CD14-positive monocyte (primary cell): ENCODE measurements around the gene AHCYL1. TPM values are rescaled to one million over a fixed set of nuclear protein-coding genes. Genes with fewer than 3 reads are reported as not detected.

Experiments used
- DNase-seq, 3 donors: peaks; one replicate each; pipeline ENCODE4 v3.0.0-alpha.2; 2011 to 2022
- H2AFZ ChIP-seq: 2 replicates; pipeline ENCODE4 v1.6.0; 2012; ENCODE audit warnings: mild to moderate bottlenecking, low read depth, low read length, inconsistent platforms; ENCODE audit not compliant: insufficient read depth, poor library complexity, severe bottlenecking
- H3K27ac ChIP-seq, 2 donors: 1 replicate in 1 of 2; 2 replicates in 1 of 2; pipeline ENCODE4 v1.5.1; 2012 to 2013; ENCODE audit warnings: low read length in 2 of 2, control low read depth in 1 of 2, inconsistent platforms in 1 of 2, low read depth in 1 of 2, mild to moderate bottlenecking in 1 of 2
- H3K27me3 ChIP-seq, 2 donors: one replicate each; pipeline versions ENCODE4 v1.6.0 to v1.6.1; 2011 to 2013; ENCODE audit warnings: low read length in 2 of 2; ENCODE audit not compliant: control insufficient read depth in 2 of 2, insufficient read depth in 2 of 2
- H3K36me3 ChIP-seq, 2 donors: replicated peaks in 1 of 2; 1 replicate in 1 of 2; 2 replicates in 1 of 2; pipeline versions ENCODE4 v1.5.1 to v1.6.1; 2012 to 2013; ENCODE audit warnings: low read length in 2 of 2, control low read depth in 1 of 2, inconsistent platforms in 1 of 2, mild to moderate bottlenecking in 1 of 2; ENCODE audit not compliant: insufficient read depth in 2 of 2, control insufficient read depth in 1 of 2
- H3K4me1 ChIP-seq, 2 donors: 1 replicate in 1 of 2; 2 replicates in 1 of 2; pipeline versions ENCODE4 v1.5.1 to v1.6.1; 2012 to 2013; ENCODE audit warnings: low read length in 2 of 2, control low read depth in 1 of 2, inconsistent platforms in 1 of 2, mild to moderate bottlenecking in 1 of 2, moderate library complexity in 1 of 2; ENCODE audit not compliant: insufficient read depth in 2 of 2, control insufficient read depth in 1 of 2
- H3K4me2 ChIP-seq: replicated peaks from 2 replicates; pipeline ENCODE3; 2012; ENCODE audit warnings: low read length, moderate library complexity, mild to moderate bottlenecking; ENCODE audit not compliant: poor library complexity, severe bottlenecking; ENCODE audit errors: extremely low read depth
- H3K4me3 ChIP-seq, 3 experiments: fragments of 200-600 bp in 1 of 3; sonication (generic) in 1 of 3; replicated peaks in 1 of 3; 1 replicate in 2 of 3; 2 replicates in 1 of 3; pipeline ENCODE4 v1.5.1; 2011 to 2013; ENCODE audit warnings: low read length in 3 of 3, mild to moderate bottlenecking in 3 of 3, control low read depth in 2 of 3, low read depth in 2 of 3, inconsistent platforms in 1 of 3, moderate library complexity in 1 of 3
- H3K79me2 ChIP-seq: 2 replicates; pipeline ENCODE4 v1.6.0; 2012; ENCODE audit warnings: mild to moderate bottlenecking, control low read depth, inconsistent platforms, low read length, moderate library complexity; ENCODE audit not compliant: insufficient read depth
- H3K9ac ChIP-seq: 2 replicates; pipeline ENCODE4 v1.6.0; 2017; ENCODE audit warnings: low read length, mild to moderate bottlenecking; ENCODE audit not compliant: insufficient read depth, poor library complexity, severe bottlenecking
- H3K9me3 ChIP-seq, 2 donors: replicated peaks in 1 of 2; 1 replicate in 1 of 2; 2 replicates in 1 of 2; pipeline versions ENCODE4 v1.5.1 to v1.6.1; 2012 to 2013; ENCODE audit warnings: low read length in 2 of 2, control low read depth in 1 of 2; ENCODE audit not compliant: control insufficient read depth in 1 of 2, insufficient read depth in 1 of 2
- H4K20me1 ChIP-seq: 2 replicates; pipeline ENCODE4 v1.6.0; 2012; ENCODE audit warnings: mild to moderate bottlenecking, low read length, control low read depth, moderate library complexity; ENCODE audit not compliant: insufficient read depth
- H3K27ac Mint-ChIP-seq, 7 donors: one replicate each; pipeline ENCODE4 v1.8.0; 2020; ENCODE audit warnings: mild to moderate bottlenecking in 7 of 7, mixed read lengths in 7 of 7, moderate library complexity in 6 of 7, inconsistent platforms in 2 of 7
- H3K27me3 Mint-ChIP-seq, 3 donors: one replicate each; pipeline ENCODE4 v1.8.0; 2021 to 2022; ENCODE audit warnings: low read depth in 3 of 3, mild to moderate bottlenecking in 3 of 3, mixed read lengths in 3 of 3, moderate library complexity in 3 of 3, inconsistent platforms in 1 of 3
- H3K36me3 Mint-ChIP-seq, 2 donors: one replicate each; pipeline ENCODE4 v1.8.0; 2020; ENCODE audit warnings: mixed read lengths in 2 of 2, inconsistent platforms in 1 of 2, mild to moderate bottlenecking in 1 of 2
- H3K4me1 Mint-ChIP-seq: one replicate; pipeline ENCODE4 v1.8.0; 2020; ENCODE audit warnings: mild to moderate bottlenecking, mixed read lengths
- H3K4me3 Mint-ChIP-seq, 2 donors: one replicate each; pipeline ENCODE4 v1.8.0; 2020; ENCODE audit warnings: mild to moderate bottlenecking in 2 of 2, mixed read lengths in 2 of 2, moderate library complexity in 1 of 2
- H3K9me3 Mint-ChIP-seq, 7 donors: one replicate each; pipeline ENCODE4 v1.8.0; 2020 to 2022; ENCODE audit warnings: mixed read lengths in 7 of 7, mild to moderate bottlenecking in 6 of 7, moderate library complexity in 6 of 7, inconsistent platforms in 2 of 7
- CTCF ChIP-seq: fragments of 200-600 bp; IDR thresholded peaks from one replicate; pipeline ENCODE4 v1.8.0; 2022; ENCODE audit warnings: antibody characterized with exemption, mild to moderate bottlenecking
- WGBS: methylation state at CpG from one replicate; pipeline ENCODE4 v1.1.5; 2013; ENCODE audit warnings: missing lambda C conversion rate; ENCODE audit not compliant: insufficient coverage; 5-methylcytosine and 5-hydroxymethylcytosine counted together
- intact Hi-C, 2 donors: fragments of 100-400 bp; cut with micrococcal nuclease; formaldehyde crosslinking; loops; one replicate each; pipeline versions ENCODE4 v1.15.0 to v1.15.1; 2023
- polyA plus RNA-seq, 3 donors: library from polyadenylated mRNA; depleted of rRNA in 1 of 3; unstranded in 2 of 3; stranded (reverse) in 1 of 3; fragments of 300-500 nt in 2 of 3; fragments of >200 nt in 1 of 3; fragmentation: Illumina TruSeq in 2 of 3; gene quantifications; 1 replicate in 2 of 3; 2 replicates in 1 of 3; pipeline ENCODE4 v1.2.3, GENCODE V29; 2012 to 2021

The AHCYL1 gene
- polyA plus RNA-seq, 3 donors: 39.1 to 63.9 (median 48.8) TPM

GRCh38 chr1:109963864-109964263, 20.7 kb upstream of the AHCYL1 start:
- Histone ChIP-seq H3K79me2 (no peaks in the 10 kb centered on the region), H3K9me3 (no peaks in the 10 kb centered on the region), H3K27ac (no peak overlapping the region), H2AFZ (no peak overlapping the region), H3K27me3 (no peaks in the 10 kb centered on the region), H3K36me3 (no peaks in the 10 kb centered on the region), H3K9ac (no peak overlapping the region), H3K4me1 (no peaks in the 10 kb centered on the region), H3K4me2 (no peak overlapping the region), H4K20me1 (no peaks in the 10 kb centered on the region), H3K4me3 (no peak overlapping the region)
- Mint-ChIP-seq H3K36me3 (no peaks in the 10 kb centered on the region), H3K4me3 (no peak overlapping the region), H3K27ac (no peak overlapping the region), H3K27me3 (peaks cover 0 to 5% (median 4%) of the 10 kb centered on the region in 3 donors), H3K4me1 (no peaks in the 10 kb centered on the region), H3K9me3 (peaks cover 0 to 7% (median 2%) of the 10 kb centered on the region in 7 donors)
- no peak for DNase-seq
- no CpG with 5 or more reads among the region's 1 CpG for WGBS
- intact Hi-C loops: no loop called here
- TF ChIP-seq CTCF: no peak

- H3K27me3 Mint-ChIP-seq: peaks cover 0 to 2% (median 2%) of the 10 kb centered on the region in 3 donors
- H3K27ac Mint-ChIP-seq: no peak overlapping the region
- no peaks in the 10 kb centered on the region for H3K36me3 ChIP-seq
- TF ChIP-seq CTCF: no peak
- H4K20me1 ChIP-seq: no peaks in the 10 kb centered on the region
- H3K4me2 ChIP-seq: no peak overlapping the region
- no peaks in the 10 kb centered on the region for H3K27me3 ChIP-seq
- no peak overlapping the region for H2AFZ ChIP-seq
- no peak overlapping the region for H3K4me3 Mint-ChIP-seq
- peaks cover 6% of the 10 kb centered on the region for H3K4me1 Mint-ChIP-seq
- H3K4me1 ChIP-seq: no peaks in the 10 kb centered on the region
- no peak overlapping the region for H3K27ac ChIP-seq
- H3K9me3 Mint-ChIP-seq: peaks cover 2 to 12% (median 6%) of the 10 kb centered on the region in 7 donors
- H3K36me3 Mint-ChIP-seq: no peaks in the 10 kb centered on the region
- H3K79me2 ChIP-seq: no peaks in the 10 kb centered on the region
- intact Hi-C loops: loop anchor here in 1 of 2 donors (5.0 kb wide), 1 partner anchor 47 kb away; no protein-coding TSS in a partner anchor
- peaks cover 3 to 5% of the 10 kb centered on the region in 2 donors for H3K9me3 ChIP-seq
- WGBS: 53% methylated on average over 3 of the region's 3 CpGs
- no peak overlapping the region for H3K4me3 ChIP-seq
- H3K9ac ChIP-seq: no peak overlapping the region
- peak; percentile 16 to 46 (median 24) for DNase-seq
Measured at GRCh38 chr1:109969146-109969829, 15.3 kb upstream of the AHCYL1 start.
